DND-41 (cell line): Measurements from ENCODE around the gene FGB.

ENCODE experiments used
- ATAC-seq: fragments of 200-7000 bp; cut with Tn5 transposase; 3 replicates; pipeline ENCODE4 v1.9.1; 2021; ENCODE audit warnings: low read depth; ENCODE audit not compliant: insufficient read depth
- DNase-seq: peaks from one replicate; pipeline ENCODE4 v3.0.0-alpha.2; 2020
- H2AFZ ChIP-seq: 2 replicates; pipeline ENCODE4 v1.6.0; 2012; ENCODE audit warnings: low read depth, low read length
- H3K27ac ChIP-seq: 2 replicates; pipeline ENCODE4 v1.5.1; 2012; ENCODE audit warnings: low read length, inconsistent platforms
- H3K27me3 ChIP-seq: fragments of 200-600 bp; sonication (generic); 2 replicates; pipeline ENCODE4 v1.6.0; 2012; ENCODE audit warnings: low read length, mild to moderate bottlenecking, inconsistent platforms; ENCODE audit not compliant: insufficient read depth, poor library complexity
- H3K36me3 ChIP-seq: 2 replicates; pipeline ENCODE4 v1.5.1; 2012; ENCODE audit warnings: low read length, inconsistent platforms; ENCODE audit not compliant: insufficient read depth
- H3K4me1 ChIP-seq: 2 replicates; pipeline ENCODE4 v1.5.1; 2012; ENCODE audit warnings: mild to moderate bottlenecking, low read length; ENCODE audit not compliant: insufficient read depth
- H3K4me2 ChIP-seq: 2 replicates; pipeline ENCODE4 v1.6.0; 2012; ENCODE audit warnings: mild to moderate bottlenecking, moderate library complexity, low read length, inconsistent platforms; ENCODE audit not compliant: insufficient read depth
- H3K4me3 ChIP-seq, 2 experiments: fragments of 200-600 bp in 1 of 2; shearing (Covaris generic) in 1 of 2; 2 replicates each; pipeline ENCODE4 v1.5.1; 2012 to 2016; ENCODE audit warnings: inconsistent platforms in 2 of 2, low read length in 2 of 2, mild to moderate bottlenecking in 2 of 2, low read depth in 1 of 2, moderate library complexity in 1 of 2
- H3K79me2 ChIP-seq: 2 replicates; pipeline ENCODE4 v1.6.0; 2012; ENCODE audit warnings: low read length, inconsistent platforms; ENCODE audit not compliant: insufficient read depth
- H3K9ac ChIP-seq: 2 replicates; pipeline ENCODE4 v1.6.0; 2012; ENCODE audit warnings: low read depth, mild to moderate bottlenecking, inconsistent platforms, low read length, moderate library complexity
- H3K9me3 ChIP-seq: 2 replicates; pipeline ENCODE4 v1.5.1; 2012; ENCODE audit warnings: low read length, moderate library complexity, mild to moderate bottlenecking, inconsistent platforms; ENCODE audit not compliant: insufficient read depth, severe bottlenecking
- H4K20me1 ChIP-seq: 2 replicates; pipeline ENCODE4 v1.6.0; 2012; ENCODE audit warnings: low read length; ENCODE audit not compliant: insufficient read depth
- CTCF ChIP-seq: IDR thresholded peaks from 2 replicates; pipeline ENCODE4 v1.5.1; 2012; ENCODE audit warnings: borderline replicate concordance, low read length, moderate library complexity, mild to moderate bottlenecking; ENCODE audit not compliant: poor library complexity, severe bottlenecking; ENCODE audit errors: extremely low read depth
- EZH2 ChIP-seq: IDR thresholded peaks from 3 replicates; pipeline ENCODE4 v1.6.1; 2012; ENCODE audit warnings: borderline replicate concordance, low read depth, mild to moderate bottlenecking, moderate library complexity, low read length, inconsistent platforms; ENCODE audit not compliant: severe bottlenecking

The FGB gene

GRCh38 chr4:154615211-154615610, 52.4 kb downstream of the FGB start:
- no peak for ATAC-seq
- H3K79me2 ChIP-seq, result no peaks in the 10 kb centered on the region
- no peak overlapping the region for H3K4me2 ChIP-seq

GRCh38 chr4:154616287-154616686, 53.5 kb downstream of the FGB start:
- TF ChIP-seq EZH2, result no peak
- no peak for TF ChIP-seq CTCF
- H3K27me3 ChIP-seq, result peaks cover 8% of the 10 kb centered on the region
- H3K27ac ChIP-seq, result no peak overlapping the region
- H3K79me2 ChIP-seq, result no peaks in the 10 kb centered on the region
- ATAC-seq, result no peak
- no peaks in the 10 kb centered on the region for H4K20me1 ChIP-seq
- H3K36me3 ChIP-seq, result no peaks in the 10 kb centered on the region
- no peak overlapping the region for H3K4me3 ChIP-seq
- H3K9ac ChIP-seq, result no peak overlapping the region
- H2AFZ ChIP-seq, result no peak overlapping the region
- H3K9me3 ChIP-seq, result no peaks in the 10 kb centered on the region
- H3K4me2 ChIP-seq, result no peak overlapping the region
- no peaks in the 10 kb centered on the region for H3K4me1 ChIP-seq
- DNase-seq, result no peak

More at GRCh38 chr4:154615211-154615610, 52.4 kb downstream of the FGB start:
- H3K27ac ChIP-seq, result no peak overlapping the region
- no peaks in the 10 kb centered on the region for H4K20me1 ChIP-seq
- no peak overlapping the region for H2AFZ ChIP-seq
- H3K4me3 ChIP-seq, result no peak overlapping the region
- no peaks in the 10 kb centered on the region for H3K36me3 ChIP-seq
- no peak for TF ChIP-seq EZH2
- no peak for TF ChIP-seq CTCF
- H3K9ac ChIP-seq, result no peak overlapping the region
- peaks cover 7% of the 10 kb centered on the region for H3K27me3 ChIP-seq
- no peaks in the 10 kb centered on the region for H3K4me1 ChIP-seq
- DNase-seq, result no peak
- H3K9me3 ChIP-seq, result no peaks in the 10 kb centered on the region

- TF ChIP-seq EZH2 (no peak), CTCF (no peak)
- H3K4me1 ChIP-seq, result no peaks in the 10 kb centered on the region
- H3K9me3 ChIP-seq, result no peaks in the 10 kb centered on the region
- H3K27ac ChIP-seq, result no peak overlapping the region
- H3K9ac ChIP-seq, result no peak overlapping the region
- ATAC-seq (no peak), DNase-seq (no peak)
- H3K27me3 ChIP-seq, result peaks cover 8% of the 10 kb centered on the region
- no peak overlapping the region for H2AFZ ChIP-seq
- no peaks in the 10 kb centered on the region for H4K20me1 ChIP-seq
- no peak overlapping the region for H3K4me3 ChIP-seq
- H3K36me3 ChIP-seq, result no peaks in the 10 kb centered on the region
- H3K79me2 ChIP-seq, result no peaks in the 10 kb centered on the region
- H3K4me2 ChIP-seq, result no peak overlapping the region
These were observed 53.9 kb downstream of the FGB start for GRCh38 chr4:154616731-154617130.

- Histone ChIP-seq H3K9ac (no peak overlapping the region), H3K27ac (no peak overlapping the region), H3K27me3 (peaks cover 8% of the 10 kb centered on the region), H3K79me2 (no peaks in the 10 kb centered on the region), H3K4me3 (no peak overlapping the region), H3K36me3 (no peaks in the 10 kb centered on the region), H2AFZ (no peak overlapping the region), H3K4me1 (no peaks in the 10 kb centered on the region), H3K4me2 (no peak overlapping the region), H4K20me1 (no peaks in the 10 kb centered on the region), H3K9me3 (no peaks in the 10 kb centered on the region)
- ATAC-seq (no peak), DNase-seq (no peak)
- no peak for TF ChIP-seq EZH2
- no peak for TF ChIP-seq CTCF
These were observed 55.1 kb downstream of the FGB start for GRCh38 chr4:154617820-154618317.
